ENCODE measurements around the gene PIGK.

The PIGK gene

GRCh38 chr1:77103486-77103885, 115.7 kb downstream of the PIGK start:
- Histone ChIP-seq H3K27me3 (ENCODE audit: insufficient read depth, low read length) (no peaks in the 10 kb centered on the region), H3K4me1 (ENCODE audit: control insufficient read depth, insufficient read depth, low read length, unreplicated experiment) (no peaks in the 10 kb centered on the region), H3K27ac (ENCODE audit: low read depth, low read length) (no peak overlapping the region), H2AFZ (ENCODE audit: low read length, unreplicated experiment) (no peak overlapping the region), H3K79me2 (ENCODE audit: control insufficient read depth, insufficient read depth, low read length, unreplicated experiment) (no peaks in the 10 kb centered on the region), H3K36me3 (ENCODE audit: insufficient read depth, low read length) (no peaks in the 10 kb centered on the region), H3K4me3 (ENCODE audit: low read depth, low read length) (no peak overlapping the region)

- Histone ChIP-seq H3K36me3 (ENCODE audit: insufficient read depth, low read length) (no peaks in the 10 kb centered on the region), H3K4me1 (ENCODE audit: control insufficient read depth, insufficient read depth, low read length, unreplicated experiment) (no peaks in the 10 kb centered on the region), H3K79me2 (ENCODE audit: control insufficient read depth, insufficient read depth, low read length, unreplicated experiment) (no peaks in the 10 kb centered on the region), H3K4me3 (ENCODE audit: low read depth, low read length) (no peak overlapping the region), H3K27me3 (ENCODE audit: insufficient read depth, low read length) (no peaks in the 10 kb centered on the region), H2AFZ (ENCODE audit: low read length, unreplicated experiment) (no peak overlapping the region), H3K27ac (ENCODE audit: low read depth, low read length) (no peak overlapping the region)
These were observed 118.4 kb downstream of the PIGK start for GRCh38 chr1:77100875-77101274.

GRCh38 chr1:77096496-77097255, 122.6 kb downstream of the PIGK start:
- no peak overlapping the region for H3K4me3 ChIP-seq (ENCODE audit: low read depth, low read length)
- H3K27me3 ChIP-seq (ENCODE audit: insufficient read depth, low read length), result no peaks in the 10 kb centered on the region
- H3K27ac ChIP-seq (ENCODE audit: low read depth, low read length), result no peak overlapping the region
- no peak overlapping the region for H2AFZ ChIP-seq (ENCODE audit: low read length, unreplicated experiment)
- no peaks in the 10 kb centered on the region for H3K4me1 ChIP-seq (ENCODE audit: control insufficient read depth, insufficient read depth, low read length, unreplicated experiment)
- H3K79me2 ChIP-seq (ENCODE audit: control insufficient read depth, insufficient read depth, low read length, unreplicated experiment), result no peaks in the 10 kb centered on the region
- no peaks in the 10 kb centered on the region for H3K36me3 ChIP-seq (ENCODE audit: insufficient read depth, low read length)

- Histone ChIP-seq H2AFZ (ENCODE audit: low read length, unreplicated experiment) (no peak overlapping the region), H3K27me3 (ENCODE audit: insufficient read depth, low read length) (no peaks in the 10 kb centered on the region), H3K79me2 (ENCODE audit: control insufficient read depth, insufficient read depth, low read length, unreplicated experiment) (no peaks in the 10 kb centered on the region), H3K4me3 (ENCODE audit: low read depth, low read length) (no peak overlapping the region), H3K4me1 (ENCODE audit: control insufficient read depth, insufficient read depth, low read length, unreplicated experiment) (no peaks in the 10 kb centered on the region), H3K36me3 (ENCODE audit: insufficient read depth, low read length) (no peaks in the 10 kb centered on the region), H3K27ac (ENCODE audit: low read depth, low read length) (no peak overlapping the region)
These were observed 124.0 kb downstream of the PIGK start for GRCh38 chr1:77095236-77095635.

GRCh38 chr1:77089756-77090155, 129.5 kb downstream of the PIGK start:
- no peak overlapping the region for H3K27ac ChIP-seq (ENCODE audit: low read depth, low read length)
- no peaks in the 10 kb centered on the region for H3K79me2 ChIP-seq (ENCODE audit: control insufficient read depth, insufficient read depth, low read length, unreplicated experiment)
- no peaks in the 10 kb centered on the region for H3K4me1 ChIP-seq (ENCODE audit: control insufficient read depth, insufficient read depth, low read length, unreplicated experiment)
- H3K27me3 ChIP-seq (ENCODE audit: insufficient read depth, low read length), result no peaks in the 10 kb centered on the region
- no peak overlapping the region for H2AFZ ChIP-seq (ENCODE audit: low read length, unreplicated experiment)
- H3K4me3 ChIP-seq (ENCODE audit: low read depth, low read length), result no peak overlapping the region
- H3K36me3 ChIP-seq (ENCODE audit: insufficient read depth, low read length), result no peaks in the 10 kb centered on the region

GRCh38 chr1:77085109-77085508, 134.1 kb downstream of the PIGK start:
- Histone ChIP-seq H3K36me3 (ENCODE audit: insufficient read depth, low read length) (no peaks in the 10 kb centered on the region), H2AFZ (ENCODE audit: low read length, unreplicated experiment) (no peak overlapping the region), H3K4me1 (ENCODE audit: control insufficient read depth, insufficient read depth, low read length, unreplicated experiment) (no peaks in the 10 kb centered on the region), H3K27ac (ENCODE audit: low read depth, low read length) (no peak overlapping the region), H3K27me3 (ENCODE audit: insufficient read depth, low read length) (no peaks in the 10 kb centered on the region), H3K4me3 (ENCODE audit: low read depth, low read length) (no peak overlapping the region), H3K79me2 (ENCODE audit: control insufficient read depth, insufficient read depth, low read length, unreplicated experiment) (no peaks in the 10 kb centered on the region)

- Histone ChIP-seq H3K27me3 (ENCODE audit: insufficient read depth, low read length) (no peaks in the 10 kb centered on the region), H3K4me1 (ENCODE audit: control insufficient read depth, insufficient read depth, low read length, unreplicated experiment) (no peaks in the 10 kb centered on the region), H3K36me3 (ENCODE audit: insufficient read depth, low read length) (no peaks in the 10 kb centered on the region), H3K79me2 (ENCODE audit: control insufficient read depth, insufficient read depth, low read length, unreplicated experiment) (no peaks in the 10 kb centered on the region), H3K27ac (ENCODE audit: low read depth, low read length) (no peak overlapping the region), H3K4me3 (ENCODE audit: low read depth, low read length) (no peak overlapping the region), H2AFZ (ENCODE audit: low read length, unreplicated experiment) (no peak overlapping the region)
These were observed 134.8 kb downstream of the PIGK start for GRCh38 chr1:77084457-77084856.

- Histone ChIP-seq H3K27me3 (ENCODE audit: insufficient read depth, low read length) (no peaks in the 10 kb centered on the region), H3K36me3 (ENCODE audit: insufficient read depth, low read length) (no peaks in the 10 kb centered on the region), H3K4me3 (ENCODE audit: low read depth, low read length) (no peak overlapping the region), H2AFZ (ENCODE audit: low read length, unreplicated experiment) (no peak overlapping the region), H3K27ac (ENCODE audit: low read depth, low read length) (no peak overlapping the region), H3K79me2 (ENCODE audit: control insufficient read depth, insufficient read depth, low read length, unreplicated experiment) (no peaks in the 10 kb centered on the region), H3K4me1 (ENCODE audit: control insufficient read depth, insufficient read depth, low read length, unreplicated experiment) (no peaks in the 10 kb centered on the region)
These were observed 137.4 kb downstream of the PIGK start for GRCh38 chr1:77081834-77082233.

GRCh38 chr1:77076759-77077158, 142.5 kb downstream of the PIGK start:
- H3K4me1 ChIP-seq (ENCODE audit: control insufficient read depth, insufficient read depth, low read length, unreplicated experiment), result no peaks in the 10 kb centered on the region
- no peaks in the 10 kb centered on the region for H3K27me3 ChIP-seq (ENCODE audit: insufficient read depth, low read length)
- no peaks in the 10 kb centered on the region for H3K36me3 ChIP-seq (ENCODE audit: insufficient read depth, low read length)
- no peak overlapping the region for H2AFZ ChIP-seq (ENCODE audit: low read length, unreplicated experiment)
- H3K27ac ChIP-seq (ENCODE audit: low read depth, low read length), result no peak overlapping the region
- H3K4me3 ChIP-seq (ENCODE audit: low read depth, low read length), result no peak overlapping the region
- H3K79me2 ChIP-seq (ENCODE audit: control insufficient read depth, insufficient read depth, low read length, unreplicated experiment), result no peaks in the 10 kb centered on the region

- H3K79me2 ChIP-seq (ENCODE audit: control insufficient read depth, insufficient read depth, low read length, unreplicated experiment), result no peaks in the 10 kb centered on the region
- H2AFZ ChIP-seq (ENCODE audit: low read length, unreplicated experiment), result no peak overlapping the region
- H3K4me3 ChIP-seq (ENCODE audit: low read depth, low read length), result no peak overlapping the region
- no peaks in the 10 kb centered on the region for H3K4me1 ChIP-seq (ENCODE audit: control insufficient read depth, insufficient read depth, low read length, unreplicated experiment)
- H3K27me3 ChIP-seq (ENCODE audit: insufficient read depth, low read length), result peaks cover 4% of the 10 kb centered on the region; the same call in 1 of the 2 replicates
- no peaks in the 10 kb centered on the region for H3K36me3 ChIP-seq (ENCODE audit: insufficient read depth, low read length)
- H3K27ac ChIP-seq (ENCODE audit: low read depth, low read length), result no peak overlapping the region
These were observed 151.2 kb downstream of the PIGK start for GRCh38 chr1:77068013-77068412.

GRCh38 chr1:77065693-77066342, 153.4 kb downstream of the PIGK start:
- Histone ChIP-seq H3K27me3 (ENCODE audit: insufficient read depth, low read length) (peaks cover 4% of the 10 kb centered on the region; the same call in 1 of the 2 replicates), H2AFZ (ENCODE audit: low read length, unreplicated experiment) (no peak overlapping the region), H3K4me1 (ENCODE audit: control insufficient read depth, insufficient read depth, low read length, unreplicated experiment) (no peaks in the 10 kb centered on the region), H3K79me2 (ENCODE audit: control insufficient read depth, insufficient read depth, low read length, unreplicated experiment) (no peaks in the 10 kb centered on the region), H3K4me3 (ENCODE audit: low read depth, low read length) (no peak overlapping the region), H3K27ac (ENCODE audit: low read depth, low read length) (no peak overlapping the region), H3K36me3 (ENCODE audit: insufficient read depth, low read length) (no peaks in the 10 kb centered on the region)

All from ACC112 (cell line).